Activated CD4-positive, alpha-beta T cell treated with anti-CD3 and anti-CD28 coated beads, Interleukin-10, Interleukin-2, amounts not matched to agents 100 ng/mL and 50 ng/mL, durations not matched to agents 16 hours and 8 hours (primary cell): ENCODE results near the gene DDX60.
A peak's percentile ranks its signal among the peaks of the same experiment; 100 is the strongest.
"Not testable (repeated sequence)": the region's sequence is repeated elsewhere in the genome, so short reads cannot be mapped to it uniquely, and the experiment has no call there.

Source experiments
- DNase-seq: peaks from one replicate; pipeline ENCODE4 v3.0.0-alpha.2; 2020

The DDX60 gene, protein sequence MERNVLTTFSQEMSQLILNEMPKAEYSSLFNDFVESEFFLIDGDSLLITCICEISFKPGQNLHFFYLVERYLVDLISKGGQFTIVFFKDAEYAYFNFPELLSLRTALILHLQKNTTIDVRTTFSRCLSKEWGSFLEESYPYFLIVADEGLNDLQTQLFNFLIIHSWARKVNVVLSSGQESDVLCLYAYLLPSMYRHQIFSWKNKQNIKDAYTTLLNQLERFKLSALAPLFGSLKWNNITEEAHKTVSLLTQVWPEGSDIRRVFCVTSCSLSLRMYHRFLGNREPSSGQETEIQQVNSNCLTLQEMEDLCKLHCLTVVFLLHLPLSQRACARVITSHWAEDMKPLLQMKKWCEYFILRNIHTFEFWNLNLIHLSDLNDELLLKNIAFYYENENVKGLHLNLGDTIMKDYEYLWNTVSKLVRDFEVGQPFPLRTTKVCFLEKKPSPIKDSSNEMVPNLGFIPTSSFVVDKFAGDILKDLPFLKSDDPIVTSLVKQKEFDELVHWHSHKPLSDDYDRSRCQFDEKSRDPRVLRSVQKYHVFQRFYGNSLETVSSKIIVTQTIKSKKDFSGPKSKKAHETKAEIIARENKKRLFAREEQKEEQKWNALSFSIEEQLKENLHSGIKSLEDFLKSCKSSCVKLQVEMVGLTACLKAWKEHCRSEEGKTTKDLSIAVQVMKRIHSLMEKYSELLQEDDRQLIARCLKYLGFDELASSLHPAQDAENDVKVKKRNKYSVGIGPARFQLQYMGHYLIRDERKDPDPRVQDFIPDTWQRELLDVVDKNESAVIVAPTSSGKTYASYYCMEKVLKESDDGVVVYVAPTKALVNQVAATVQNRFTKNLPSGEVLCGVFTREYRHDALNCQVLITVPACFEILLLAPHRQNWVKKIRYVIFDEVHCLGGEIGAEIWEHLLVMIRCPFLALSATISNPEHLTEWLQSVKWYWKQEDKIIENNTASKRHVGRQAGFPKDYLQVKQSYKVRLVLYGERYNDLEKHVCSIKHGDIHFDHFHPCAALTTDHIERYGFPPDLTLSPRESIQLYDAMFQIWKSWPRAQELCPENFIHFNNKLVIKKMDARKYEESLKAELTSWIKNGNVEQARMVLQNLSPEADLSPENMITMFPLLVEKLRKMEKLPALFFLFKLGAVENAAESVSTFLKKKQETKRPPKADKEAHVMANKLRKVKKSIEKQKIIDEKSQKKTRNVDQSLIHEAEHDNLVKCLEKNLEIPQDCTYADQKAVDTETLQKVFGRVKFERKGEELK (N-terminal part only)

DNA sequence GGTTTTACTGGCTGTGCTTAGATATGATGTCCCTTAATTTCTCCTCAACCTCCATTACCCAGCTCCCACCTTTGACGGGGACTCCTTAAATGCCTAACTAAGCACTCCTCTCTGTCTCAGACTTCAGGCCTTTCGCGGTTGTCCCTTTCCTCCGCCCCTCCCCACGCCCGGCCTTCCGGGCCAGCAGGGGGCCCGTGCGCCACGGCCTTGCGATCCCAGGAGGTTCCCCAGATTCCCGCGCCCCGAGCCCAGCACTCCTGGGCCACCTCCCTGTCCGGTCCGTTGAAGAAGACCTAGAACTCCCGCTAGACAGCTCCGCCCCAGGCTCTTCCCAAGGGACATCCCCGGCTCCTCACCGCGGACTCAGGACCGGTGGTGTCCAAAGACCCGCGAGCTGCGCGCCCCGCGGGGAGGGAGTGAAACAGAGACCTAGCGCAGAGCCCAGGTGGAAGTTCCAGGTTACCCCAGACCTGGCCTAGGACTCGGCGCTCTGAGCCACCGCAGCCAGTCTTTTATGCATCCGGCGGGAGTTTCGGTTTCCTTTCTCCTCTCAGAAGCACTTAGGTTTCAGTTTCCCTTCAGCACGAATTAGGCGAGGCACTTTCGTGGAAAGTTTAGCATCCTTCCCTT, at the start of gene DDX60:
Gene DDX60, minus strand, starts transcription at position 487 of the 630 bp plus-strand sequence. CDS start 7,493 bp downstream, outside the sequence.
- peak; percentile 85 for DNase-seq

DNA sequence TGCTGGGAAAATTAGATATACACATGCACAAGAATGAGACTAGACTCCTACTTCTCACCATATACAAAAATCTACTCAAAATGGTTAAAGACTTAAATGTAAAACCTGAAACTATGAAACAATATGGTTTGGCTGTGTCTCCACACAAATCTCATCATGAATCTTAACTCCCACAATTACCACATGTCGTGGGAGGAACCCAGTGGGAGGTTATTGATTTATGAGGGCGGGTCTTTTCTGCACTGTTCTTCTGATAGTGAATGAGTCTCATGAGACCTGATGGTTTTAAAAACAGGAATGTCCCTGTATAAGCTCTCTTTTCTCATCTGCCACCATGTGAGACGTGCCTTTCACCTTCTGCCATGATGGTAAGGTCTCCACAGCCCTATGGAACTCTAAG, 48.5 kb upstream of the DDX60 start:
- no peak for DNase-seq

DNA sequence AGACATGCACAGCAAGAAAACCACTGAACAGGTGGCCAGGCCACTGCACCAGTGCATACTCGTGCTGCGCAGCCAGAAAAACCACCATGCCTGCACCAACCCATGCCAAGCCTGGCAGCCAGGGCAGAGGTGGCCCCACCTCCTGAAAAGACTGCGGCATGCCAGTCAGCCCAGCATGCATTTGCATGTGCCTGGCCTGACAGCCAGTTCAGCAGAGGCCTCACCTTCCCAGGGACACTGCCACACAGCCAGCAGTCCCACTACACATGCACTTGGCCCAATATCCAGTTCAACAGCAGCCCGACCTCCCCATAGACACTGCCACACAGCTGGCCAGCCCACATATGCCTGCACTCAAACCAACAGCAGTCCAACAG, 43.5 kb upstream of the DDX60 start:
- DNase-seq: no peak

DNA sequence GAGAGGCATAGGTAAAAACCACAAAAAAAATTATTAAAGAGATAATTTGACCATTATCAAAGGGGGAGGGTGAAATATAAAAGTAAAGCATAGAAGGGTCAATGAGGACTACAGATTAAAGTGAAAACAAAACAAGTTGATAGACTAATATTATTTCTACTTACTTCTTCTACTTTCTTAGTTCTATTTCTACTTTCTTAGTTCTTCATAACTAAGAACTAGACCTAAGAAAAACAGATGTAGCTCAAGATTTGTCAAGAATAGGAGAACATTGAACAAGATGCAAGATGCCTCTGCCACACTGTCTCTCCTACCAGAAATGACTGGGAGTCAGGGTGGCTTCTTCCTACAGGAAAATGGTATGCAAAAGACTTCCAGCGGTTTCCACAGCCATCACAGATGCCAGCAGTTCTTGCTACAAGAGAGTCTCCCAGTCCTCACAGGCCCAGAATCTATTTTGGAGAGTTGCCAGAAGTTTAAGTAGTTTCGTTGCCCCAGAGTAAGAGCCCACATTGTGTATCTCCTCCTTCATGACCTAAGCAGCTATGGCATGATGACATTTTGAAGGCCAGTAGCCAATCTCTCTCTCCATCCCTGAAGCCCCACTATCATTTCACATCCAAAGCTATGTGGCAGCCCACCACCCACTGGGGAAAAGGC, 42.9 kb upstream of the DDX60 start:
- no peak for DNase-seq

DNA sequence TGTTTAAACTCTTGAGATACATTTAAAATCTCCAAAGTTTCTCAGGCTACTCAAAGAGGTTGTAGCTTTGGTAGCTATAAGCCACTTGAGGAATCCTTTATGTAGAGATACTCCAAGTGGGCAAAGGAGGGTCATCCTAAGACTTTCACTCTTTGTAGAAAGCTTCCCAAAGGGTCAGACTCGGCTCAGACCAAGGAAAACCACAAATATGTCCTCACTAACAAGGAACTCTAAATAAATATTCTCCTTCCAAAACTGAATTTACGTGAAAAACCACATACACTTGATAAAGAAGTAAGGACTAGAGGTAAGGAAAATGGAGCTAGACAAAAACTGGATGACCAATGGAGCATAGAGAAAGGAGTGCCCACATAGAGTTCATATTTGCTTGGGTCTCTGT, 41.7 kb upstream of the DDX60 start:
- no peak for DNase-seq

DNA sequence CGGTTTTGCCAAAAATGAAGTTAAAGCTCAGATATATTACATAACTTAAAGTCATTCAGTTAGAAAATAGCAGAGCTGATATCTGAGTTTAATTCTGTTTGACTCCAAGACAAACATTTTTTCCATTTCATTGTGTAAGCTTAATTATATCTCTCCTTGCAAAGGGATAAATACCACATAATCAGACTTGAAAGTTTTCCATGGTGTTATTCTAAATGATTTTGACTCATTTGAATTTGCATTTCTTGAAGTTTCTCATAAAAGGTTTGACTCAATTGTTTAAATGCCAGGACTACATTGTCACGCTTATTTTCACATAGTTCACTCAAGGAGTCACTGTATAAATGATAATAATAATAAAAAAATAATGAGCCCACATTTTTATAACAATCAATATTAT, 39.4 kb upstream of the DDX60 start:
- DNase-seq: no peak

DNA sequence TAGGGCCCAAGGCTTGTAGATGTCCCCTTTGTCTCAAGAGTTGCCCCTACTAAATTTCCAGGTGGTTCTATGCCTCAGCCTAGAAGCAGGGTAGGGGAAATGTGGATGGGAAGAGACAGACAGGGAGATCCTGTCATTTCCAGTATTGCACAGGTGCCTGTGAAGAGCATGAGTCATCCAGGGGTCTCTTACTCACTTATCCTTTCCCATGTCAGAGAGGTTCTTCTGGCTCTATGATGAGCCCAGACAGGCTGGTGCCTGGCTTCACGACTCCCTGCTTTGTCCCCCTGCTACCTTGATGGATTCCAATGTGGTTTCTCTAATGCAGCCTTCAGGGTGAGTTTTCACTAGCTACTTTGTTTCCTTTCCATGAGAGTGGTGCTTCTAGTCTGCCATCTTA, 35.2 kb upstream of the DDX60 start:
- DNase-seq: no peak

DNA sequence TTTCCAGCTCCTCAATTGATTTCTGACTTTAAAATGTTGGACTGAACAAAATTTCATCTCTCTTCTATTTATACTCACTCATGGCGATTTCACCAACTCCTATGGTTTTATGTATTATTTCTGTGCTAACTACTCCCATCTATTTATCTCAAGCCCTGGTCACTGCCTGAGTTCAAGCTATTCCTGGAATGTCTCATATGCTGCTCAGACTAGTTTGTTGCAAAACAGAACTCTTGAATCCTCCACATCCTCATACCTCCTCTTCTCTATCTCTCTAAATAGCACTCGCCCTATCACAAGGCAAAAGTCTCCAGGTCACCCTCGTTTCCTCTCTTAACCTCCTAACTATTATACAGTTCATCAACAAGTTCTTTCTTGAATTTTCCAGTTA, 19.0 kb upstream of the DDX60 start:
- DNase-seq: no peak

DNA sequence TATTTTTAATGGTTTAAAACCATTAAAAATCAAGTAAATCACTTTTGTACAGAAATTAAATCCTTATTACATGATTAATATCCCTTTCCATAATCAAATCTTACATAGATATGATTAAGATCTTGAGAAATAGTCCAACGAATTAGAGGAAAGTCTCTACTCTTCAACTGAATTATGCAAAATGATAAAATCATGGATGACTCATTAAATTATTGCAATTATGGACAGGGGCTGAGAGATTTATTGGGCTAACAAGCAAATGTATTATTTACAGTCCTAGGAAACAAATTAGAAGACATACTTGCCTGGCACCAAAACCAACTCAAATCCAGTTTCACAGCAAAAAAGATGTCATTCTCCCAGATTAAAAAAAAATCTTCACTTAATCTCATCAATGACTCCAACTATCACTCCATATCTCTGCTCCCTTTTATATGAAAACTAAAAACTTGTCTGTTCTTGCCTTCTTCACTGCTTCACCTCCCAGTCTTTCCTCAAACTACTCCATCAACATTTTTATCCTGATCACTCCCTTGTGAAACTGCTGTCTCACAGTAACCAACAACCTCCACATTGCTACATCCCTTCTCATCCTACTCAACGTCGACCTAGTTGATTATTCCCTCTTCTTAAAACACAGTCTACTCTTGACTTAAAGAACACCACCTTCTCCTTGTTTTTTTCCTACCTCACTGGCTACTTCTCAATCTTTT, 18.4 kb upstream of the DDX60 start:
- DNase-seq: no peak

DNA sequence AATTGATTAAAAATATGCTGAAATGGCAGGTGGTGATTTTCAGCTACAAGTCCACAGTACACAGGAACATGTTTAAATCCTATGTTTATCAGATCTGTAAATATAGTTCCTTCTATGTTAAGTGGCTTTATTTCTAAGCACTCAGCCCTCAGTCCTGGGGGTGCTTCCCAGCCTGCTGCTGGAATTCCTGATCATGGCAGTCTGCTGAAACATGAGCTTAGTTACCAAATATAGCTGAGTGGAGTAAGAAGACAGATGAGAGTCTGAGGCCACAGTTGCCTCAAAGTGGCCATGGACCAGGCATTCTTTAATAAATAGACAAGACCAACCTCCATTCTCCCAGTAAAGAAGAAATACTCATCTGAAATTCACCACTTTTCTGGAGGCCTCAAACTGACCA, 17.1 kb upstream of the DDX60 start:
- DNase-seq: no peak

DNA sequence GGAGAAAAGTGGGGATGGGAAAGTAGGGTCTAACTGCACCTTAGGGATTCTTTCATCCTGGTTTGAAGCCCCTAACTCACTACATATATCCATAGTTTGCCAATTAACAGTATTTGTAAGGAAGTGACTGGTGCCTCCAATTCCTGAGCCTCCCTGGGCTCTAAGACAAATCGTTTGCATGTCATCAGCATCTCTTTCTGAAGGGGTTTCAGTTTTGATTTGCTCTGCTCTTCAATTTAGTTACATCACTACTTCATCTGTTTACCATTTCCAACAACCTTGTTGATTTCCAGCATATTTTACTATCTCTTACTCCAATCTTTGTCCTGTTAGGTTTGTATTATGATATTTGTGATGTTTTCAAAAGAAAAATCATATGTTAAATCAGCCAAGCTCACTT, 15.5 kb upstream of the DDX60 start:
- no peak for DNase-seq

DNA sequence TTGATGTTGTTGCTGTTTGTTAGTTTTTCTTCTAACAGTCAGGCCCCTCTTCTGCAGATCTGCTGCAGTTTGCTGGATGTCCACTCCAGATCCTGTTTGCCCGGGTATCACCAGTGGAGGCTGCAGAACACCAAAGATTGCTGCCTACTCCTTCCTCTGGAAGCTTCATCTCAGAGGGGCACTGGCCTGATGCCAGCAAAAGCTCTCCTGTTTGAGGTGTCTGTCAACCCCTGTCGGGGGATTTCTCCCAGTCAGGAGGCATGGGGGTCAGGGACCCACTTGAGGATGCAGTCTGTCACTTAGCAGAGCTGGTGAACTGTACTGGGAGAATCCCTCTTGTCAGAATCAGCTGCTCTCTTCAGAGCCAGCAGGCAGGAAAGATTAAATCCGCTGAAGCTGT, 12.0 kb upstream of the DDX60 start:
- DNase-seq: not testable (repeated sequence)

DNA sequence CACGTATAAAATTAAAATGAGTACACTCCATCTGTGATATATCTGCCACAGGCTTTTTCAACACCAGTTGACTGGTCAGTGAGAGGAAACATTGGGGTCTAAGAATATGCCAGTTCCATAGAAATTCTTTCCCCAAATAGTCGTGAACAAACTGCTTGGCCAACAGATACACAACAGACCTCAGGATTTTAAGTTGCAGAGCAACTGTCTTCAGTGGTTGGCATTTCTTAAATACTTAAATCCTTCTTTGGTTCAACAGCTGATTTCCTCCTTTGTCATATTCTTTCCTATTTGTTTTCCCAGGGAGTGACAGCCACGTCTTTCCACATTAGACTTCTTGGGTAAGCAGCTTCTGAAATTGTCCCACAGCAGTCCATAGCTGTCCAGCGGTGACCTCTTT, 7.0 kb upstream of the DDX60 start:
- DNase-seq: no peak

DNA sequence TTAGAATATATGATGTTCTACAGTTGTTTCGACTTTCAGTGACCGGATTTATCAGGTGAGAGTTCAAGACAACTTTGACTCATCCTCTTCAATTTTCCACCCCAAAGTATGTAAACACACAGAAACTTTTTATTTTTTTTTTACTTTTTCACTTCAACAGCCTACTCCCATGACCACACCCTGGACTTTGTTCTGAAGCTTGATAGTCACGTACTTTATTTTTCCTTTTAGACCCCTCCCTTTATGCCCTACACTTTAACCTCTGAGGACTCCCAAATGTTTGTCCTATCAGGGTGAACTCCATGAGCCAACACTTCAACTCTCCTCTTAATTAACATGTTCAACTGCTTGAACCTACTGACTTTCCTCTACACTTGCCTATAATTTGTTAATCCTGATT, 2.5 kb upstream of the DDX60 start:
- no peak for DNase-seq

DNA sequence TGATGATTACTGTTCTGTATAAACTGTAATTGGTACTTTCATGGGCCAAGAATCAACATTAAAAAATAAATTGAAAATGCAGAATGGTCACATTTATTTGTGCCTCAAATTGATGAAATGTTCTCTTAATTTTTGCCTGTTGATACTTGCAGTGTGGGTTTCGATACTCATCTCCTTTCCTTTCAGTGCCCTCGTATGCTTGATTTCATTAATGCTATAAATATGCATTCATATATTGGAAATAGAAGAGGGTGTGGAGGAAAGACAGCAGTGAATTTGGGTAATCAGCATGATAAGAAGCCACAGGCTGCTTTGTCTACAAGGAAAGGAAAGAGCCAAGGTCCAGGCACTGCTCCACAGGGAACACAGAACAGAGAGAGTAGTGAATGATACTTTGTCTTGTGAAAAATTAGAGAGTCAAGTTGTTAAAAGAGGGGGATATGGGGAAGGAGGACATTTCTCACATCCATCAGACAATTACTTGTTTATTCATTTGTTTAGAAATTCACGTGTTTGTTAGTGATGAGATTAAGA, 1.0 kb upstream of the DDX60 start:
- no peak for DNase-seq

DNA sequence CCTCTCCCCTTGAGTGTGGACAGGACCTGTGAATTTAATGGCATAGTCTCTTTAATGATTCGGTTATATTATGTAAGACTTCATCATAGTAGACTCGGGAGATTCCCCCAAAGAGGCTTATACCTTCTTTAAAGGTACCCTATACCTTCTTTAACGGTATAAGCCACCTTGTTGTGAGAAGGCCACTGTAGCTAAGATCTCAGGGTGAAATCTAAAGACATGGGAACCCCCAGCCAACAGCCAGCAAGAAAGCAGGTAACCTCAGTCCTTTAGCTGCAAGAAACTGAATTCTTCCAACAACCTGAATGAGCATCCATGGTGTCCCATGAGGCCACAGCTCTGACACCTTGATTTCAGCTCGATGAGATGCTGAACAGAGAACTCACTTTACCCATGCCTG, 931 bp downstream of the DDX60 start:
- DNase-seq: no peak

DNA sequence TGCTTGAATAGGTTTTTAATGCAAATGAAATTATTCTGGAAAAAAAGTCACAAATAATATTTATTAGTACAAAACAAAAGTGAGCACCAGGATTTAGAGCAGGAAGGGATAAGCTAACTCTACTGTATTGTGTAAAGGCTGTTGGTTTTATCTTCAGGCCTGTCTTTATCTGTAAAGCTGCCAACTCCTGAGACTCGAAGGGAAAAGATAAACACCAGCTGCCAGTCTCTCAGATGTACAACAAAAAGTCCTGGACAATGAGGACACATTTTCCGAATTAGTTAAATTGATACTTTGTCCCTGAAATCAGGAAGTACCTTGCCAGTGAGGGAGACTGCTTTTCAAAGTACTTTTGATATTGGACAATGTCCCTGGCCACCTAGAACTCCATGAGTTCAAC, 8.8 kb downstream of the DDX60 start:
- no peak for DNase-seq

DNA sequence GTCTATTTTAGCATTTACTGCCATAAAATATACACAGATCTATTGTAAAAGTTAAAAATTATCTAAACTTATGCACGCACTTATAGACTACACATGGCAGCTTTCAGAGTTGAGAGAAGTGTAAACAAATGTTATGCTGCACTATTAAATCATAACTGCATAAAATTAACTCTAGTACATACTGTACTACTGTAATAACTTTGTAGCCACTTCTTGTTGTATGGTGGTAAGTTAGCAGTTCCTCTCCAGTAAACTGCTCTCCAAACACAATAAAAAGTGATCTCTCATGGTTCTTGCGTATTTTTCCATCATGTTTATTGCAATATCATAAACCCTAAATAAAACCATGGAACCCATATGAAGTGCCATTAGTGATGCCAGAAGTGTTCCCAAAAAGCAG, 9.6 kb downstream of the DDX60 start:
- no peak for DNase-seq

DNA sequence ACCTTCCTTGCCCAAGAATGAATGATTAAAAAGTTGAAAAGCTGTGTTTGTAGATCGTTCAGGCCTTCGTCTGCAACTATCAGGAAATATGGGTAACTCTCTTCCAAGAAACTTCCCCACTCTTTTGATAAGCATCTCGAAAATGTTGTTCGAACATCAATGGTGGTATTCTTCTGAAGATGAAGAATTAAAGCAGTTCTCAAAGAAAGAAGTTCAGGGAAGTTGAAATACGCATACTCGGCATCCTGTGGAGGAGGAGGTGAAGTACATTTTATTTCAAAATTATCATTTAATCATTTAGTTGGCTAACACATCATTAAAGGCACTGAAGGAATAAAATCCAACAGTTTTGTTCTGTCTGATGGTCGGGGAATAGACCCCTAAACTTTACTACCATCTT, 12.1 kb downstream of the DDX60 start:
- DNase-seq: no peak

DNA sequence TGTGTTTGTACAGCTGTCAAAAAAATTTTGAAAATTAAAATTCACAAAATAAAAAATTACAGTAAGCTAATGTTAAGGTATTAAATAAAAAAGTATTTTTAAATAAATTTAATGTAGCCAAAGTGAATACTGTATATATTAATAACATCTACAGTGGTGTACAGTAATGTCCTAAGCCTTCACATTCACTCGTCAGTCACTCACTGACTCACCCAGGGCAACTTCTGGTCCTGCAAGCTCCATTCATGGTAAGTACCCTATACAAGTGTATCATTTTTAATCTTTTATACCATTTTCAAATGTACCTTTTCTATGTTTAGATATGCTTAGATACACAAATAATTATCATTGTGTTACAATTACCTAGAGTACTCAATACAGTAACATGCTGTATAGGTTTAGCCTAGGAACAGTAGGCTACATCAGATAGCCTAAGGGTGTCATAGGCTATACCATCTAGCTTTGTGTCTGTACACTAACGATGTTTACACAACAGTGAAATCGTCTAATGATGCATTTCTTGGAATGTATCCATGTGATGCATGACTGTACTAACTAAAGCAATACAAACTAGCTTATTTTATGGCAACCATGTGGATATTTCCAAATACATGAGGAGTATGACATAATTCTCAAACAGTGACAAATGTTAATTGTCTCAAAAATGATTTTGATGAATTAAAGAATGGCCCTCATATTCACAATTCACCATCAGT, 13.7 kb downstream of the DDX60 start:
- DNase-seq: no peak

DNA sequence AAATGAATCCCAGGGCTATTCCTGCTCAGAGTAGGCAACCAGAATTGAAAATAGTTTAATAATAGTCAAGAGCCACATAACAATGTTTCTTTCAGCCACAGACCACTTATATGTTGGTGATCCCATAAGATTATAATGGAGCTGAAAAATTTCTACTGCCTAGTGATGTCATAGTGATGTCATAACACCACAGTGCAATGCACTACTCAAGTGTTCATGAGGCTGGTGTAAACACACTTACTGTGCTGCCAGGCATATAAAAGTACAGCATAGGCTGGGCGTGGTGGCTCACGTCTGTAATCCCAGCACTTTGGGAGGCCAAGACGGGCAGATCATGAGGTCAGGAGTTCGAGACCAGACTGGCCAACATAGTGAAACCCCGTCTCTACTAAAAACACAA, 15.1 kb downstream of the DDX60 start:
- not testable (repeated sequence) for DNase-seq
